GM19324 (cell line): ENCODE data around the gene TPSAB1.
"Not testable (repeated sequence)": the region's sequence is repeated elsewhere in the genome, so short reads cannot be mapped to it uniquely, and the experiment has no call there.

Experiments used
- ATAC-seq: cut with Tn5 transposase; IDR thresholded peaks from one replicate; pipeline ENCODE4 v1.9.1; 2021; ENCODE audit warnings: mild to moderate bottlenecking, moderate library complexity; ENCODE audit not compliant: unreplicated experiment, low FRiP score

TPSAB1 gene

GRCh38 chr16:1262210-1262845 is 21.8 kb downstream of the TPSAB1 start:
- ATAC-seq = no peak

- no peak for ATAC-seq
Observed at GRCh38 chr16:1262846-1263221, 22.3 kb downstream of the TPSAB1 start.

GRCh38 chr16:1263591-1264344 is 23.3 kb downstream of the TPSAB1 start:
- no peak for ATAC-seq

GRCh38 chr16:1264345-1265089 is 24.0 kb downstream of the TPSAB1 start:
- no peak for ATAC-seq

GRCh38 chr16:1265090-1265630 is 24.7 kb downstream of the TPSAB1 start:
- ATAC-seq = no peak

GRCh38 chr16:1265826-1266225 is 25.3 kb downstream of the TPSAB1 start:
- ATAC-seq = no peak

GRCh38 chr16:1269418-1269817 is 28.9 kb downstream of the TPSAB1 start:
- not testable (repeated sequence) for ATAC-seq

GRCh38 chr16:1271380-1271723 is 30.8 kb downstream of the TPSAB1 start:
- ATAC-seq = no peak

- ATAC-seq = not testable (repeated sequence)
Observed at GRCh38 chr16:1271724-1272413, 31.4 kb downstream of the TPSAB1 start.

- no peak for ATAC-seq
Observed at GRCh38 chr16:1272453-1273198, 32.1 kb downstream of the TPSAB1 start.

- ATAC-seq = no peak
Observed at GRCh38 chr16:1273816-1274215, 33.3 kb downstream of the TPSAB1 start.

- no peak for ATAC-seq
Observed at GRCh38 chr16:1274767-1275166, 34.3 kb downstream of the TPSAB1 start.

- ATAC-seq = no peak
Observed at GRCh38 chr16:1275791-1276579, 35.5 kb downstream of the TPSAB1 start.

- no peak for ATAC-seq
Observed at GRCh38 chr16:1276580-1276878, 36.0 kb downstream of the TPSAB1 start.

GRCh38 chr16:1277151-1277598 is 36.7 kb downstream of the TPSAB1 start:
- no peak for ATAC-seq

GRCh38 chr16:1277617-1278282 is 37.2 kb downstream of the TPSAB1 start:
- ATAC-seq = no peak

GRCh38 chr16:1278477-1278876 is 38.0 kb downstream of the TPSAB1 start:
- no peak for ATAC-seq

- ATAC-seq = no peak
Observed at GRCh38 chr16:1279081-1279944, 38.8 kb downstream of the TPSAB1 start.
